Type B pancreatic cell (in vitro differentiated cells): ENCODE results near the gene AHRR. TPM values are rescaled to one million over a fixed set of nuclear protein-coding genes. Genes with fewer than 3 reads are reported as not detected.

Source experiments
- DNase-seq: peaks from one replicate; pipeline ENCODE4 v3.0.0; 2021; ENCODE audit warnings: mixed read lengths; ENCODE audit not compliant: unreplicated experiment; ENCODE audit errors: extremely low spot score
- H3K27ac Mint-ChIP-seq: 2 replicates; pipeline ENCODE4 v1.8.0; 2021; ENCODE audit warnings: mild to moderate bottlenecking, mixed read lengths
- H3K27me3 Mint-ChIP-seq: 2 replicates; pipeline ENCODE4 v1.8.0; 2021; ENCODE audit warnings: mixed read lengths
- H3K36me3 Mint-ChIP-seq: 2 replicates; pipeline ENCODE4 v1.8.0; 2021; ENCODE audit warnings: mixed read lengths
- H3K4me1 Mint-ChIP-seq: one replicate; pipeline ENCODE4 v1.8.0; 2021; ENCODE audit warnings: mixed read lengths; ENCODE audit not compliant: unreplicated experiment
- H3K4me3 Mint-ChIP-seq: 2 replicates; pipeline ENCODE4 v1.8.0; 2021; ENCODE audit warnings: mild to moderate bottlenecking, mixed read lengths
- H3K9me3 Mint-ChIP-seq: 2 replicates; pipeline ENCODE4 v1.8.0; 2021; ENCODE audit warnings: mixed read lengths
- total RNA-seq: library from RNA; stranded (reverse); gene quantifications from 2 replicates; pipeline ENCODE4 v1.2.1, GENCODE V29; 2021; ENCODE audit warnings: low replicate concordance
- TF ChIP-seq, protein P1 (sequence below): fragments of 200-600 bp; sonication (generic); conservative IDR thresholded peaks from 2 replicates; pipeline ENCODE4 v1.5.0; 2021; ENCODE audit warnings: antibody characterized with exemption, mild to moderate bottlenecking

The AHRR gene
- total RNA-seq, 1 donor from 2014 or later: 13.4 TPM

DNA sequence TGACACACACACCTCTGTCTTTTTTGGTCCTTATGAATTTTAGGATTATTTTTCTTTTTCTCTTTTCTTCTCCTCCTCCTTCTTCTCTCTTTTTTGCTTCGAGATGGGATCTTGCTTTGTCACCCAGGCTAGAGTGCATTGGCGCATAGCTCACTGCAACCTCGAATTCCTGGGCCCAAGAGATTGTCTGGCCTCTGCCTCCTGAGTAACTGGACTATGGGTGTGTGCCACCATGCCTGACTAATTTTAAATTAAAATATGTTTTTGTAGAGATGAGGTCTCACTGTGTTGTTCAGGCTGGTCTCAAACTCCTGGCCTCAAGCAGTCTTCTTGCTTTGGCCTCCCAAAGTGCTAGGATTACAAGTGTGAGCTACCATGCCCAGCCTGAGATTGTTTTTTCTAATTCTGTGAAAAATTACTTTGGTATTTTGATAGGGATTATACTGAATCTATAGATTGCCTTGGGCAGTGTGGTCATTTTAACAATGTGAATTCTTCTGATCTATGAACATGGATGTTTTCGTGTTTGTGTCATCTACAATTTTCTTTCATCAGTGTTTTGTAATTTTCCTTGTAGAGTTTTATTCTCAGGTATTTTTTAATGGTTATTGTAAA lies 7.7 kb downstream of the AHRR start:
- Mint-ChIP-seq H3K9me3 (no peaks in the 10 kb centered on the region), H3K4me3 (no peak overlapping the region), H3K4me1 (no peaks in the 10 kb centered on the region), H3K27ac (no peak overlapping the region), H3K36me3 (peaks cover 4% of the 10 kb centered on the region), H3K27me3 (peaks cover 41% of the 10 kb centered on the region)
- DNase-seq: no peak
- TF ChIP-seq, protein P1, sequence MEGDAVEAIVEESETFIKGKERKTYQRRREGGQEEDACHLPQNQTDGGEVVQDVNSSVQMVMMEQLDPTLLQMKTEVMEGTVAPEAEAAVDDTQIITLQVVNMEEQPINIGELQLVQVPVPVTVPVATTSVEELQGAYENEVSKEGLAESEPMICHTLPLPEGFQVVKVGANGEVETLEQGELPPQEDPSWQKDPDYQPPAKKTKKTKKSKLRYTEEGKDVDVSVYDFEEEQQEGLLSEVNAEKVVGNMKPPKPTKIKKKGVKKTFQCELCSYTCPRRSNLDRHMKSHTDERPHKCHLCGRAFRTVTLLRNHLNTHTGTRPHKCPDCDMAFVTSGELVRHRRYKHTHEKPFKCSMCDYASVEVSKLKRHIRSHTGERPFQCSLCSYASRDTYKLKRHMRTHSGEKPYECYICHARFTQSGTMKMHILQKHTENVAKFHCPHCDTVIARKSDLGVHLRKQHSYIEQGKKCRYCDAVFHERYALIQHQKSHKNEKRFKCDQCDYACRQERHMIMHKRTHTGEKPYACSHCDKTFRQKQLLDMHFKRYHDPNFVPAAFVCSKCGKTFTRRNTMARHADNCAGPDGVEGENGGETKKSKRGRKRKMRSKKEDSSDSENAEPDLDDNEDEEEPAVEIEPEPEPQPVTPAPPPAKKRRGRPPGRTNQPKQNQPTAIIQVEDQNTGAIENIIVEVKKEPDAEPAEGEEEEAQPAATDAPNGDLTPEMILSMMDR: no peak

DNA sequence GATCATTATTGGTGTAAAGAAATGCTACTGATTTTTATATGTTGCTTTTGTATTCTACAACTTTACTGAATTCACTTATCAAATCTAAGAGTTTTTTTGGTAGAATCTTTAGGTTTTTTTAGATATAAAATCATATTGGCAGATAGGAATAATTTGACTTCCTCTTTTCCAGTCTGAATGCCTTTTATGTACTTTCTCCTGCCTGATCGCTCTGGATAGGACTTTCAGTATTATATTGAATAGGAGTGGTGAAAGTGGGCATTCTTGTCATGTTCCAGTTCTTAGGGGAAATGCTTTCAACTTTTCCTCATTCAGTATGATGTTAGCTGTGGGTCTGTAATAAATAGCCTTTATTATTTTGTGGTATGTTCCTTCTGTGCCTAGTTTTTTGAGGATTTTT lies 8.3 kb downstream of the AHRR start:
- Mint-ChIP-seq H3K4me3 (no peak overlapping the region), H3K27ac (no peak overlapping the region), H3K4me1 (no peaks in the 10 kb centered on the region), H3K9me3 (no peaks in the 10 kb centered on the region), H3K27me3 (peaks cover 47% of the 10 kb centered on the region), H3K36me3 (peaks cover 4% of the 10 kb centered on the region)
- no peak for DNase-seq
- TF ChIP-seq, protein P1: no peak

DNA sequence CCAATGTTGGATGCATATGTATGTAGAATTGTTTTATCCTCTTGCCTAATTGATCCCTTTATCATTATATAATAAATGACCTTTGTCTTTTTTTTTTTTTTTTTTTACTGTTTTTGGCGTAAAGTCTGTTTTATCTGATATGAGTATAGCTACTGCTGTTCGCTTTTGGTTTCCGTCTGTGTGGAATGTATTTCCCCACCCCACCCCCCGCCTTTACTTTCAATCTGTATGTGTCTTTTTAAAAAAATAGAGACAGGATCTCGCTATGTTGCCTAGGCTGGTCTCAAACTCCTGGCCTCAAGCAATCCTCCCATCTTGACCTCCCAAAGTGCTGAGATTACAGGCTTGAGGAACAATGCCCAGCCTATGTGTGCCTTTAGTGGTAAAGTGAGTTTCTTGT lies 11.3 kb downstream of the AHRR start:
- H3K36me3 Mint-ChIP-seq: peaks cover 7% of the 10 kb centered on the region
- TF ChIP-seq, protein P1: no peak
- H3K9me3 Mint-ChIP-seq: no peaks in the 10 kb centered on the region
- DNase-seq: no peak
- H3K27me3 Mint-ChIP-seq: peaks cover 33% of the 10 kb centered on the region
- H3K4me1 Mint-ChIP-seq: no peaks in the 10 kb centered on the region
- no peak overlapping the region for H3K27ac Mint-ChIP-seq
- no peak overlapping the region for H3K4me3 Mint-ChIP-seq

DNA sequence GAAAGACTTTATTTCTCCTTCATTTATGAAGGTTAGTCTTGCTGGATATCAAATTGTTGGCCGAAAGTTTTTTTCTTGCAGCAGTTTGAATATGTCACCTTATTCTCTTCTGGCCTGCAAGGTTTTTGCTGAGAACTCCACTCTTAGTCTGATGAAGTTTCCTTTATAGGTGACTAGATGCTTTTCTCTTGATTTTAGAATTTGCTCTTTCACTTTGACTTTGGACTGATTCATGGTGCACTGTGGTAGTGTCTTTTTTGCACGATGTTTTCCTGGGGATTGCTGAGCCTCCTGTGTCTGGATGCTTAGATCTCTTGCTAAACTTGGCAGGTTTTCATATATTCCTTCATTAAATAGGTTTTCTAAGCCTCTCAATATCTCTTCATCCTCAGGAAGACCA lies 12.4 kb downstream of the AHRR start:
- no peaks in the 10 kb centered on the region for H3K9me3 Mint-ChIP-seq
- H3K4me3 Mint-ChIP-seq: no peak overlapping the region
- TF ChIP-seq, protein P1: no peak
- H3K27ac Mint-ChIP-seq: no peak overlapping the region
- no peak for DNase-seq
- no peaks in the 10 kb centered on the region for H3K4me1 Mint-ChIP-seq
- H3K36me3 Mint-ChIP-seq: peaks cover 7% of the 10 kb centered on the region
- H3K27me3 Mint-ChIP-seq: peaks cover 28% of the 10 kb centered on the region

DNA sequence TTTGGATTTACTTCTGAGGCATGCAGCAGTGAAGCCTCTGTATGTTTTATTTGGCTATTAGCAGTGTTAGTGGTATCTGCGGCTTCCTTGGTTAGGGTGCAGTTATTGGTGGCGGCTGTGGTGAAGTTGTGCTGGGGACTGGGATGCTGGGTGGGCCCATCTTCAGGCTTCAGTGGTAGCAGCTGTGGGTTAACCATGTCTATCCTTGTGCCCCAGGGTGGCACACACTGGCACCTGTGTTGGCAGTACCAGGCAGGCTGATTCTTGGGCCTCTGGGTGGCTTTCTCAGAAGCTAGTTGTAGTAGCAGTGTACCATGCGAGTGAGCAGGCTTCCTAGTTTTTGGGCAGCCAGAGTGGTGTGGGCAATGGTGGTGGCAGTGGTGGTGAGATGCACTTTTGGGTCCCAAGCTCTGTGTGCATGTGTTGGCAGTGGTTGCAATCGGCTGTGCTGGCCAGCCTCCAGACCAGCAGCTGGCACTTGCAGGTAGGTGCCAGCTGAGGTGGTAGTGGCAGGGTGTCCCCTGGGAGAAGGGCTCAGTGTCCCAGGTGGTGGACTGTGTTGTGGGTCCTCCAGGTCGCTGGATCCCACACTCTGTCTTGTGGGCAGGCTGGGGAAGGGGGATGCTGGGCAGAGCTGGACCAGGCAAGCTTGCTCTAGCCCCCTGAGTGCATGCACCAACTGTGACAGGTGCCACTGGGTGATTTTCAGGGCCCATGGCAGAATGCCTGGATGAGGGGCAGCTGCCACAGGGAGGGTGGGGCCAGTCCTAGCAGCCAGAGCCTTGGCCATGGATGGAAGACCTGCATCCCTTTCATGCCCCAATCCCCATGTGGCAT lies 13.6 kb downstream of the AHRR start:
- TF ChIP-seq, protein P1: no peak
- H3K27me3 Mint-ChIP-seq: peaks cover 25% of the 10 kb centered on the region
- H3K9me3 Mint-ChIP-seq: no peaks in the 10 kb centered on the region
- H3K4me1 Mint-ChIP-seq: no peaks in the 10 kb centered on the region
- H3K36me3 Mint-ChIP-seq: peaks cover 7% of the 10 kb centered on the region
- no peak overlapping the region for H3K4me3 Mint-ChIP-seq
- H3K27ac Mint-ChIP-seq: no peak overlapping the region
- no peak for DNase-seq
